HEK293T (cell line): ENCODE results near the gene AGBL1.

Source experiments
- CTCF ChIA-PET: fragments of 350-600 bp; formaldehyde crosslinking; extraction: SDS; loops from one replicate; lab custom pipeline; 2021; ENCODE audit warnings: antibody characterized with exemption, inconsistent platforms; lab: Yijun Ruan, JAX
- POLR2A ChIA-PET: fragments of 350-600 bp; formaldehyde crosslinking; extraction: SDS; loops from one replicate; lab custom pipeline; 2020; ENCODE audit warnings: antibody characterized with exemption, inconsistent platforms; lab: Yijun Ruan, JAX
- DNase-seq: peaks from one replicate; pipeline ENCODE4 v3.0.0; 2012; ENCODE audit warnings: mixed read lengths; ENCODE audit errors: extremely low spot score
- ARNT ChIP-seq: fragments of 450-650 bp; IDR thresholded peaks from 2 replicates; pipeline ENCODE4 v1.6.1; 2017; ENCODE audit warnings: mild to moderate bottlenecking
- BHLHE40 ChIP-seq: fragments of 450-650 bp; IDR thresholded peaks from 2 replicates; pipeline ENCODE4 v1.6.1; 2016; ENCODE audit warnings: mild to moderate bottlenecking, moderate library complexity, borderline replicate concordance
- CTBP1 ChIP-seq: fragments of 450-650 bp; IDR thresholded peaks from 2 replicates; pipeline ENCODE4 v1.6.1; 2016; ENCODE audit warnings: borderline replicate concordance
- ELF4 ChIP-seq: fragments of 450-650 bp; IDR thresholded peaks from 2 replicates; pipeline ENCODE4 v1.6.1; 2017; ENCODE audit warnings: antibody characterized with exemption
- FOXA1 ChIP-seq: fragments of 450-650 bp; IDR thresholded peaks from 2 replicates; pipeline ENCODE4 v1.6.1; 2016; ENCODE audit warnings: mild to moderate bottlenecking
- FOXK2 ChIP-seq: fragments of 450-650 bp; IDR thresholded peaks from 2 replicates; pipeline ENCODE4 v1.6.1; 2016; ENCODE audit warnings: mild to moderate bottlenecking
- FOXM1 ChIP-seq: fragments of 450-650 bp; IDR thresholded peaks from 2 replicates; pipeline ENCODE4 v1.6.1; 2017; ENCODE audit warnings: mild to moderate bottlenecking, borderline replicate concordance
- HDGF ChIP-seq: fragments of 450-650 bp; IDR thresholded peaks from 2 replicates; pipeline ENCODE4 v1.6.1; 2017; ENCODE audit warnings: antibody characterized with exemption, borderline replicate concordance
- L3MBTL2 ChIP-seq: fragments of 450-650 bp; conservative IDR thresholded peaks from 2 replicates; pipeline ENCODE4 v1.6.1; 2016; ENCODE audit warnings: mild to moderate bottlenecking
- LEF1 ChIP-seq: fragments of 450-650 bp; IDR thresholded peaks from 2 replicates; pipeline ENCODE4 v1.6.1; 2017; ENCODE audit warnings: mild to moderate bottlenecking, borderline replicate concordance
- NFRKB ChIP-seq: fragments of 450-650 bp; IDR thresholded peaks from 2 replicates; pipeline ENCODE4 v1.6.1; 2016; ENCODE audit warnings: mild to moderate bottlenecking, moderate library complexity
- SP1 ChIP-seq: fragments of 450-650 bp; IDR thresholded peaks from 2 replicates; pipeline ENCODE4 v1.6.1; 2017
- SUZ12 ChIP-seq: fragments of 450-650 bp; IDR thresholded peaks from 2 replicates; pipeline ENCODE4 v1.6.1; 2016; ENCODE audit warnings: mild to moderate bottlenecking
- TARDBP ChIP-seq: fragments of 450-650 bp; IDR thresholded peaks from 2 replicates; pipeline ENCODE4 v1.6.1; 2016
- ZNF384 ChIP-seq: fragments of 450-650 bp; IDR thresholded peaks from 2 replicates; pipeline ENCODE4 v1.6.1; 2016
- TF ChIP-seq, protein P1 (sequence below): fragments of 450-650 bp; IDR thresholded peaks from 2 replicates; pipeline ENCODE4 v1.6.1; 2016

AGBL1 gene

DNA sequence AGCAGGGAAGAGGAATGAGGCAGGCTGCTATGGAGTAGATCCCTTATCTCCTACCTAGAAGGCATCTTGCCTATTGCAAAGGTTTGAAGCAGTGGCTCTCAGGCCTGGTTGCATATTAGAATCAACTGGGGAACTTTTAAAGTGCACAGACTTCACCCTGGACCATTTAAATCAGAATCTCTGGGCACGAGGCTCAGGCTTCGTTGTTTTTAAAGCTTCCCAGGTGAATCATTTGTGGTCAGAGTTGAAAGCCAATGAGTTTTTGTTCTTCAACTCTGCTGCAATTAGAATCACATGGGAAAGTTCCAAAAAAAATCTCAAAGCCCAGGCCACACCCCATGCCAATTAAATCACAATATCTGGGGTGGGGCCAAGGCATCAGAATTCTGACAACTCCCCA is 773.1 kb downstream of the AGBL1 start:
- ChIA-PET POLR2A (no interaction called here), CTCF (no interaction called here)
- DNase-seq = no peak
- TF ChIP-seq SP1 (no peak), NFRKB (no peak), FOXM1 (no peak), L3MBTL2 (no peak), FOXK2 (no peak), SUZ12 (no peak), HDGF (no peak), CTBP1 (no peak), ELF4 (no peak), BHLHE40 (no peak), FOXA1 (no peak), ZNF384 (no peak), LEF1 (no peak), TARDBP (no peak), ARNT (no peak)
- TF ChIP-seq, protein P1, sequence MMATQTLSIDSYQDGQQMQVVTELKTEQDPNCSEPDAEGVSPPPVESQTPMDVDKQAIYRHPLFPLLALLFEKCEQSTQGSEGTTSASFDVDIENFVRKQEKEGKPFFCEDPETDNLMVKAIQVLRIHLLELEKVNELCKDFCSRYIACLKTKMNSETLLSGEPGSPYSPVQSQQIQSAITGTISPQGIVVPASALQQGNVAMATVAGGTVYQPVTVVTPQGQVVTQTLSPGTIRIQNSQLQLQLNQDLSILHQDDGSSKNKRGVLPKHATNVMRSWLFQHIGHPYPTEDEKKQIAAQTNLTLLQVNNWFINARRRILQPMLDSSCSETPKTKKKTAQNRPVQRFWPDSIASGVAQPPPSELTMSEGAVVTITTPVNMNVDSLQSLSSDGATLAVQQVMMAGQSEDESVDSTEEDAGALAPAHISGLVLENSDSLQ = no peak

DNA sequence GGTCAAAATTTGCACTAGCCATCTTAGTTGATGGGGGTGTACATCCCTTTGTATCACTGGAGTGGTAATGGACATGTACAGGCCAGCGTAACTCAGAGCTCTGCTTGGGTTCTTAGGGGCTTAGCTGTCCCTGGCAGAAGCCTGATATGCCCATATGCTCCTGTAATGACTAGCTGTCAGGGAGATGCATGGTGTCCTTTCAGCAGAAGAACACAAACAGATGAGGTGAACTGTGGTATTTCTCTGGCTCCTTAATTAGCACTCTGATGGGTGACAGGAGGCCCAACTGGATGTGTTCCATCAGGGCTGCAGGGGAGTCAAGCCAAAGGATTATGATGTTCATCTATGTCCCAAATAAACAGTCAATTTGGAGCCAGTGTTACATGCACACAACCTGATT is 774.5 kb downstream of the AGBL1 start:
- ChIA-PET POLR2A (no interaction called here), CTCF (no interaction called here)
- TF ChIP-seq ARNT (no peak), CTBP1 (no peak), ELF4 (no peak), HDGF (no peak), FOXA1 (no peak), LEF1 (no peak), SUZ12 (no peak)
- TF ChIP-seq, protein P1 = no peak
- no peak for DNase-seq

DNA sequence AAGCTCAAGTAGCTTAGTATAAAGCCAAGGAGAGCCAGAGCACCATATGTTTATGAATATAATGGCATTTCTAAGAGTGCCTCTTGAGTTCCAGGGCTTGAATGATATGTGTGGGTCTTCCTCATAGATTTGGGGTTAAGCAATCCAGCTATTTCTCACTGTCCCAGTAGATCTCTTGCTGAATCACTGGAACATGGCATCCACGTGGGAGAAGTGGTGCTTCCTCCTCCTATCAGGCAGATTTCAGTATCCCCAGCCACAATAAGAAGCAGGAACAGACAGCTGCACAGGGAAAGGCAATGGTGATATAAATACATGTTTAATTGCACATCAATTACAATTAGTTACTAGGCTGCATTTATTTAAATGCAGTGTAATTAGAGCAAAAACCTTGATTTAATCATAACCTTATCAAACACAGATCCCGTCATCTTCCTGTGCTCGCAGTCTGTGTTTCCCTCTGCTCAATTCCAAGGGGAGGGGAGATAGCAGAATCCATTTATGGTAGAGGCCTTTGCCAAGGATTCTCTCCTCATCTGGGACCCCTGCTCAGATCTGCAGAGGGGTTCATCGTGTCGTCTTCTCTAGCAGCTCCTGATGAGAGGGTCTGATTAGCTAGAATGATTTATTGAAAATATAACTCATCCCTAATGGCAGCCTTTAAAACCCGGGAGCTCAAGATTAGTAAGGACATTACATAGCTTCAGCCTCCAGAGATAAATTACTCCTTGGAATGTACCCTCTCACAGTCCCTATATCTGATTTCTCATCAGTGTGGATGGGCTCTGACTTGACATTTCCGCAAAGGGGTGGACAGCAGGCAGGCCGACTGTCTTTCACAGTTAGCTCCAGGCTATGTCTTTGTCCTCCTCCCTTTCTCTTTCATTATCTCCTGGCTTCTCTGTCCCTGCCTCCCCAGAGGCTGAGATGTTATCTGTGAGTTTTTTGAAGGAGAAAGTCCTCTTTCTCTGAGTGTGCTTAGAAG is 775.9 kb downstream of the AGBL1 start:
- DNase-seq = no peak
- ChIA-PET POLR2A (no interaction called here), CTCF (no interaction called here)
- TF ChIP-seq SUZ12 (no peak), NFRKB (no peak), ELF4 (no peak), FOXA1 (no peak), BHLHE40 (no peak), HDGF (no peak), FOXM1 (no peak), TARDBP (no peak), CTBP1 (no peak), SP1 (no peak), L3MBTL2 (no peak), FOXK2 (no peak), LEF1 (no peak), ZNF384 (no peak), ARNT (no peak)
- TF ChIP-seq, protein P1 = no peak

DNA sequence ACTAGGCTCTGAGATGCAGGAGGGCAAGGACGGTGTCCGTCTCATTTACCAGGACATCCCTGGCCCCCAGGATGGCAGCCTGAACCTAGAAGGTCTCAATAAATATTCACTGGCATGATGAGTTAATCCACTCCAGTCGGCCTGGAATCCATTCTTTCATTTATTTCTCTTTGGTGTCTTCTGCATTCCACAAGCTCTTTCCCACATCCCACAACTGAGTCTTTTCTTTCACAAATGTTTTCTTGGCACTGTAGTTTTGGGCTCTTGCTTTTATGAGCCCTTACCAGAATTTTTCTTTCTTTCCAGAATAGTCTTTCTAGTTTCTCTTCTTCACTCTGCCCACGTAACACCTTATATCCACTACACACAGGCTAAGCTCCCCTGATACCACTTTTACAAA is 778.0 kb downstream of the AGBL1 start:
- DNase-seq = no peak
- CTCF ChIA-PET = no interaction called here
- POLR2A ChIA-PET = no interaction called here
- TF ChIP-seq L3MBTL2 (no peak), FOXA1 (no peak), ELF4 (no peak), CTBP1 (no peak), SUZ12 (no peak), FOXK2 (no peak), ARNT (no peak), NFRKB (no peak), HDGF (no peak), SP1 (no peak), TARDBP (no peak), LEF1 (no peak)
- TF ChIP-seq, protein P1 = no peak

DNA sequence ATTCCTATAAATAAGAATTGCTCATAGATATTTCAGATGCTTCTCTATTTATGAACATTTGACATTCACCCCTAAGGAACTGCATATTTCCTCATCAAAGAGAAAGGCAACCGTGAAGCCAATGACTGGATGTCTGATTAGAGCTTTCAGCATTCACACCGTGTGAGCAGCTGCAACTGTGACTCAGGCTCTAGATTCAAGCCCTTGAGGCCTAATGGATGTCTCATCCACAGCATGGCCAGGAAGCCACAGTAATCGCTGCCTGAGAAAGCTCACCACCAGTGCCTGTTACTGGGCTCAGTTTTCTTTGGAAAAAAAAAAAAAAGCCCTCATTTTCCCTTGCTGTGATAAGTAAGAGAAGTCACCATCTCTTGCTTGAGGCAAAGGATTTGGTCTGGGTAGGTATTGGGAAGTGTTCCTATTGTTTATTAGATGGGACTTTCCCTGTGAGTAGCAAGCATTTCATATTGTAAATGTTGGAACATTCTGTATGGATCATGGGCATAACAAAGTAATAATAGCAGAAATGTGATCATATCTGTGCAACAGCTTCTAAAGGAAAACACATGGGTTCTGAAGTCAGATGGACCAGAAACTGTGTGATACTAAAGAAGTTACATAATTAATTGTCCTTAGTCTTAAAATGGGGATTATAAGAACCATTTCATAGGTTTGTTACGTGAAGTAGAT is 783.7 kb downstream of the AGBL1 start:
- ChIA-PET POLR2A (no interaction called here), CTCF (interaction anchor here (0.6 kb wide), 1 partner anchor 107 kb away, joined by 3 read pairs; no protein-coding TSS in a partner anchor)
- no peak for DNase-seq
- no peak for TF ChIP-seq SP1
- no peak for TF ChIP-seq L3MBTL2
- no peak for TF ChIP-seq BHLHE40
- TF ChIP-seq FOXA1 = no peak
- TF ChIP-seq ZNF384 = no peak
- no peak for TF ChIP-seq FOXM1
- TF ChIP-seq ELF4 = no peak
- no peak for TF ChIP-seq TARDBP
- no peak for TF ChIP-seq CTBP1
- no peak for TF ChIP-seq LEF1
- no peak for TF ChIP-seq FOXK2
- no peak for TF ChIP-seq NFRKB
- TF ChIP-seq SUZ12 = no peak
- TF ChIP-seq ARNT = no peak
- no peak for TF ChIP-seq HDGF
